IPS-20b (cell line): ENCODE measurements around the gene FBXL7.

ENCODE experiments used
- H3K27ac ChIP-seq: one replicate; pipeline ENCODE4 v1.5.1; 2013; ENCODE audit warnings: low read length
- H3K27me3 ChIP-seq: 2 replicates; pipeline ENCODE4 v1.6.1; 2013; ENCODE audit warnings: mild to moderate bottlenecking, low read length, inconsistent platforms; ENCODE audit not compliant: insufficient read depth
- H3K36me3 ChIP-seq: 2 replicates; pipeline ENCODE4 v1.6.1; 2013; ENCODE audit warnings: low read depth, mild to moderate bottlenecking, inconsistent platforms, low read length, moderate library complexity; ENCODE audit not compliant: insufficient read depth
- H3K4me1 ChIP-seq: 2 replicates; pipeline ENCODE4 v1.6.1; 2013; ENCODE audit warnings: mild to moderate bottlenecking, control low read depth, inconsistent platforms, low read length, moderate library complexity; ENCODE audit not compliant: insufficient read depth
- H3K4me3 ChIP-seq: 2 replicates; pipeline ENCODE4 v1.5.1; 2013; ENCODE audit warnings: mild to moderate bottlenecking, low read length, inconsistent platforms
- H3K9ac ChIP-seq: 2 replicates; pipeline ENCODE4 v1.6.1; 2013; ENCODE audit warnings: low read depth, mild to moderate bottlenecking, inconsistent platforms, low read length, moderate library complexity
- H3K9me3 ChIP-seq: 2 replicates; pipeline ENCODE4 v1.6.1; 2013; ENCODE audit warnings: mild to moderate bottlenecking, low read depth, low read length, inconsistent platforms; ENCODE audit not compliant: insufficient read depth

The FBXL7 gene

GRCh38 chr5:15499528-15500324, at the start of gene FBXL7:
TSS of gene FBXL7 (plus strand) at chr5:15500180.
- H3K9me3 ChIP-seq: no peaks in the 10 kb centered on the region
- H3K27ac ChIP-seq: no peak within 1 kb of the TSS
- peak within 1 kb of the TSS; percentile 79; the same call in 1 of the 2 replicates for H3K9ac ChIP-seq
- H3K4me1 ChIP-seq: peaks cover 12% of the 10 kb centered on the region; the same call in 1 of the 2 replicates
- H3K27me3 ChIP-seq: peaks cover 19% of the 10 kb centered on the region; the same call in 1 of the 2 replicates
- H3K4me3 ChIP-seq: peak within 1 kb of the TSS; percentile 93
- H3K36me3 ChIP-seq: peaks cover 7% of the 10 kb centered on the region; the same call in 1 of the 2 replicates

DNA sequence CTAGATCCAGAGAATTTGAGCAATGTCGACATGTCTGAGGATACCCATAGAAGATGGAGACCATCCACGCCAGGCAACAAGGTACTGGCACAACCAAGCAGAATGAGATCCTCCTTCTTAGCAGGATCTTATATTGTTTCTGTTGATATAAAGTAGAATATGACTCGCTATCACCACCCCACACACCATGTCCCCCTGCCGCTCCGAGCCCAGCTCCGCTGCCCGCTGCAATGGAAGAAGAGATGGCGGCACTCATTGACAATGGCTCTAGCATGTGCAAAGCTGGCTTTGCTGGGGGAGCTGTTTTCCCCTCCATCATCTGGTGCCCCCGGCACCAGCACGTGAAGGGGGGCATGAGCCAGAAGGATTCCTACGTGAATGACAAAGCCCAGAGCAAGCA, 49.5 kb upstream of the FBXL7 start:
- Histone ChIP-seq H3K4me3 (no peak overlapping the region), H3K27me3 (no peaks in the 10 kb centered on the region), H3K9ac (no peak overlapping the region), H3K36me3 (no peaks in the 10 kb centered on the region), H3K27ac (no peak overlapping the region), H3K4me1 (no peaks in the 10 kb centered on the region), H3K9me3 (no peaks in the 10 kb centered on the region)

GRCh38 chr5:15450949-15451348, 49.0 kb upstream of the FBXL7 start:
- H3K4me3 ChIP-seq: no peak overlapping the region
- no peak overlapping the region for H3K9ac ChIP-seq
- no peaks in the 10 kb centered on the region for H3K27me3 ChIP-seq
- H3K27ac ChIP-seq: no peak overlapping the region
- H3K9me3 ChIP-seq: no peaks in the 10 kb centered on the region
- no peaks in the 10 kb centered on the region for H3K36me3 ChIP-seq
- no peaks in the 10 kb centered on the region for H3K4me1 ChIP-seq

- Histone ChIP-seq H3K4me3 (no peak overlapping the region), H3K9ac (no peak overlapping the region), H3K9me3 (no peaks in the 10 kb centered on the region), H3K27me3 (no peaks in the 10 kb centered on the region), H3K27ac (no peak overlapping the region), H3K36me3 (no peaks in the 10 kb centered on the region), H3K4me1 (no peaks in the 10 kb centered on the region)
Observed at GRCh38 chr5:15452030-15452429, 48.0 kb upstream of the FBXL7 start.

- H3K36me3 ChIP-seq: no peaks in the 10 kb centered on the region
- H3K4me3 ChIP-seq: no peak overlapping the region
- no peaks in the 10 kb centered on the region for H3K9me3 ChIP-seq
- no peak overlapping the region for H3K9ac ChIP-seq
- no peaks in the 10 kb centered on the region for H3K4me1 ChIP-seq
- no peaks in the 10 kb centered on the region for H3K27me3 ChIP-seq
- H3K27ac ChIP-seq: no peak overlapping the region
Observed at GRCh38 chr5:15452781-15453180, 47.2 kb upstream of the FBXL7 start.

- Histone ChIP-seq H3K27me3 (no peaks in the 10 kb centered on the region), H3K9ac (no peak overlapping the region), H3K9me3 (no peaks in the 10 kb centered on the region), H3K27ac (no peak overlapping the region), H3K4me3 (no peak overlapping the region), H3K4me1 (no peaks in the 10 kb centered on the region), H3K36me3 (no peaks in the 10 kb centered on the region)
Observed at GRCh38 chr5:15459200-15459599, 40.8 kb upstream of the FBXL7 start.

GRCh38 chr5:15463231-15463980, 36.6 kb upstream of the FBXL7 start:
- Histone ChIP-seq H3K9ac (no peak overlapping the region), H3K27ac (no peak overlapping the region), H3K9me3 (no peaks in the 10 kb centered on the region), H3K27me3 (no peaks in the 10 kb centered on the region), H3K4me1 (no peaks in the 10 kb centered on the region), H3K4me3 (no peak overlapping the region), H3K36me3 (no peaks in the 10 kb centered on the region)

DNA sequence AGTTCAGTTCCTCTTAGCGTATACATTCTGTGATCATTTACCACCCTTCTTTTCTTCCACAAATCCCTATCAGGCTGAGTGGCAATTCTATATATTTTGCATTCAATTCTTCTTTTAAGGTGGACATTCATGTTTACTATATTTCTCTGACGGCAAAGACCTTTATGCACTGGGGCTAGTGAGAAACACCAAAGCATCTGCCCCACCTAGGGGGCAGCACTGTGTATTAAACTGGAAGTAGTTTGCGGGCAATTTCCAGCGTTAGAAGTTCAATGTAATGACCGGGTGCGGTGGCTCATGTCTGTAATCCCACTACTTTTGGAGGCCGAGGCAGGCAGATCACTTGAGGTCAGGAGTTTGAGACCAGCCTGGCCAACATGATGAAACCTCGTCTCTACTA, 27.9 kb upstream of the FBXL7 start:
- Histone ChIP-seq H3K4me3 (no peak overlapping the region), H3K4me1 (no peaks in the 10 kb centered on the region), H3K36me3 (no peaks in the 10 kb centered on the region), H3K9ac (no peak overlapping the region), H3K27me3 (no peaks in the 10 kb centered on the region), H3K9me3 (no peaks in the 10 kb centered on the region), H3K27ac (no peak overlapping the region)

- H3K9me3 ChIP-seq: no peaks in the 10 kb centered on the region
- no peak overlapping the region for H3K4me3 ChIP-seq
- no peaks in the 10 kb centered on the region for H3K27me3 ChIP-seq
- no peak overlapping the region for H3K27ac ChIP-seq
- no peaks in the 10 kb centered on the region for H3K36me3 ChIP-seq
- no peak overlapping the region for H3K9ac ChIP-seq
- H3K4me1 ChIP-seq: no peaks in the 10 kb centered on the region
Observed at GRCh38 chr5:15474143-15474719, 25.7 kb upstream of the FBXL7 start.

DNA sequence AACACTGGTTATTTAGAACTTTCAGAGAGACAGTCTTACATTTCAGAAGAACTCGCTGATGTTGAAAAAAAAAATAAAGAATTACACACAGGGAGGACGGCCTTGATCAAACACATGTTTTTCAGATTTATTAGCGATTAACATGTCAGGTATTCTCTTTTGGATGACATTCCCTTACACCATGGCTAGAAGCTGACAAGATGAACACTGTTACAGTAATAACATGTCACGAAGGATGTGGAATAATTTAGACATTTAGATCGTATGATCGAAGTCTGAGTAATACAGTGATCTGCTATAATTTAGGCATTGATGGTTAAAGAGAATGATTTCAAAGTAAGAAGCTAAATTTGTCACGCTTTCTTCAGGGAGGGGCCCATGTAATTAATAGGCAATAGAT, 24.6 kb upstream of the FBXL7 start:
- Histone ChIP-seq H3K9me3 (no peaks in the 10 kb centered on the region), H3K4me3 (no peak overlapping the region), H3K27me3 (no peaks in the 10 kb centered on the region), H3K4me1 (no peaks in the 10 kb centered on the region), H3K27ac (no peak overlapping the region), H3K9ac (no peak overlapping the region), H3K36me3 (no peaks in the 10 kb centered on the region)

DNA sequence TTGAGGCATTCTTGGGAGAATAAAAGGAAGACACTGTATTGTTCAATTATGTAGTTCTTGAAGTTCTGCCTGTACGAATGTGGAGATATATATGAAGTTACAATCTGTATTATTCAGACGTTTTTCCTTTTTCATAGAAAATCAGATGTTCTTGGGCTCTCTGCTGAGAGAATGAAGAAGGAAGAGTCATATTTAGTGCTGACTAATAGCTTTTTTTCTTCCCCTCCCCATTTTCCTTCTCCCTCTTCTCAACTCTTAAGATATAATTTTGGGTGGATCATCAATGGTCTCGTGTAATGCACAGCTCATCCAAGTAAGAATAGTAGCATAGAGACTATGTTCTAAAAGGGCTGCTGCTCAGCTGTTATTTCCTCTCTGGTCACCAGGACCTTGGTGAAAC, 23.0 kb upstream of the FBXL7 start:
- Histone ChIP-seq H3K36me3 (no peaks in the 10 kb centered on the region), H3K4me1 (no peaks in the 10 kb centered on the region), H3K27ac (no peak overlapping the region), H3K9ac (no peak overlapping the region), H3K9me3 (no peaks in the 10 kb centered on the region), H3K27me3 (no peaks in the 10 kb centered on the region), H3K4me3 (no peak overlapping the region)

- Histone ChIP-seq H3K9me3 (no peaks in the 10 kb centered on the region), H3K27me3 (no peaks in the 10 kb centered on the region), H3K9ac (no peak overlapping the region), H3K4me1 (no peaks in the 10 kb centered on the region), H3K4me3 (no peak overlapping the region), H3K27ac (no peak overlapping the region), H3K36me3 (no peaks in the 10 kb centered on the region)
Observed at GRCh38 chr5:15480436-15480835, 19.5 kb upstream of the FBXL7 start.
